Measurements from ENCODE around the gene GRIK4. TPM values are rescaled to one million over a fixed set of nuclear protein-coding genes. Genes with fewer than 3 reads are reported as not detected.

GRIK4 gene
- total and polyA plus RNA-seq, 12 donors, result 0.33 to 4.8 (median 3.0) TPM

- no peaks in the 10 kb centered on the region for H3K27me3 ChIP-seq
- WGBS, 4 donors, result 75 to 89% (median 81%) methylated on average over 2 of the region's 2 CpGs
- DNase-seq, result no peak
- H3K4me3 ChIP-seq, result no peak overlapping the region
- H3K4me1 ChIP-seq (replicated peaks in 1 of 2), result no peaks in the 10 kb centered on the region
- intact Hi-C loops (cut with DNase I), result no loop called here
- H3K27ac ChIP-seq, result no peak overlapping the region
- H3K9me3 ChIP-seq (replicated peaks in 1 of 3), result no peaks in the 10 kb centered on the region
- TF ChIP-seq POLR2A (IDR thresholded peaks at IDR 0.05), result no peak
- H3K36me3 ChIP-seq (replicated peaks in 1 of 2), result no peaks in the 10 kb centered on the region
These were observed 431.2 kb downstream of the GRIK4 start for GRCh38 chr11:120942701-120943100.

GRCh38 chr11:120945042-120945441 lies 433.5 kb downstream of the GRIK4 start:
- intact Hi-C loops (cut with DNase I), result no loop called here
- Histone ChIP-seq H3K27me3 (no peaks in the 10 kb centered on the region), H3K36me3 (replicated peaks in 1 of 2) (no peaks in the 10 kb centered on the region), H3K27ac (no peak overlapping the region), H3K9me3 (replicated peaks in 1 of 3) (no peaks in the 10 kb centered on the region), H3K4me3 (no peak overlapping the region), H3K4me1 (replicated peaks in 1 of 2) (no peaks in the 10 kb centered on the region)
- TF ChIP-seq POLR2A (IDR thresholded peaks at IDR 0.05) (no peak), CTCF (IDR thresholded peaks at IDR 0.05) (no peak)
- WGBS, 4 donors, result 83 to 89% (median 85%) methylated on average over 5 of the region's 5 CpGs
- DNase-seq, result no peak

- WGBS, 4 donors, result 73 to 86% (median 79%) methylated on average over 6 of the region's 6 CpGs
- Histone ChIP-seq H3K36me3 (replicated peaks in 1 of 2) (no peaks in the 10 kb centered on the region), H3K4me3 (no peak overlapping the region), H3K9me3 (replicated peaks in 1 of 3) (no peaks in the 10 kb centered on the region), H3K4me1 (replicated peaks in 1 of 2) (peaks cover 0 to 4% of the 10 kb centered on the region in 2 donors), H3K27me3 (no peaks in the 10 kb centered on the region), H3K27ac (no peak overlapping the region)
- intact Hi-C loops (cut with DNase I), result loop anchor here (2.0 to 10.0 kb wide), 5 partner anchors 164 to 439 kb away; partner anchors contain the start of gene GRIK4 (in 1 of the 2)
- no peak for TF ChIP-seq CTCF (IDR thresholded peaks at IDR 0.05)
- no peak for TF ChIP-seq POLR2A (IDR thresholded peaks at IDR 0.05)
- DNase-seq, result no peak
These were observed 439.3 kb downstream of the GRIK4 start for GRCh38 chr11:120950880-120951279.

DNA sequence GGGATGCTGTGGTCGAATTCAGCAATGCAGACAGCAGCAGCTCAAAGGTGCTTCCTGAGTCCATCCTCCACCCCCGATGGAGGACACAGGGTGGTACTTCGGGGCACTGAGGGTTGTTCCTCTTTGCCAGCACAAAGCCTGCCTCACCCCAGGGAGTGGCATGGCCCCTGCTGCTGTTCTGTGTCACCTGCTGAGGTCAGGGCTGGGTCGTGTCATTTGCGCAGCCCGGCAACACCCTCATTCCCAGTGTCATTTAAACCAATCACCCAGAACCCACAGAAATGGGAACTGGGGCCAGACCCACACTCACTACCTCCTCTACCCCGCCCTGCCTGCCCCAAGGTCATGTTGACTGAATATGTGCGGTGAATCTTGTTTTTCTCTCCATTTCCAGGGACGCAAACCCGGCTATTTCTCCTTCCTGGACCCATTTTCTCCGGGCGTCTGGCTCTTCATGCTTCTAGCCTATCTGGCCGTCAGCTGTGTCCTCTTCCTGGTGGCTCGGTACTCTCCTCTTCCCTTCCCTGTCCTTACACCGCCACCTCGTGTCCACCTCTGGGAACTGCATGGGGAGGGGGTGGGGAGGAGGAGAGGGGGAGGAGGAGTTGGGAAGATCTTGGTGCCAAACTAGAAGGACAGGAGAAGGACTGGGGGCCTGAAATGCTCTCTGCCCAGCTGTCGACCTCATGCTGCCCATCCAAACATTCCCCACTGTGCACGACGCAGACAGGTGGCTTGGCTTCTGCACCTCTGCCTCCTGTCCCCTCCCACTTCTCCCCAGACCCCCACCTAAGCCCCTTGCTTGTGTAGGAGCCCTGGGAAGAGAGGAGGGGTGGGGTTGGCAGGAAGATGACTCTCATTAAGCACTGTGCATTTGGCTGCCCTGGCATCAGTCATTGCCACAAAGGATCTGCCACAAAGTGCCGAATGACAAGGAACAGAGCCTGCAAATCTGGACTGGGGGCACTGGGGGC lies 441.2 kb downstream of the GRIK4 start:
- intact Hi-C loops (cut with DNase I), result loop anchor here (5.0 to 10.0 kb wide), 4 partner anchors 162 to 440 kb away; partner anchors contain the start of gene GRIK4 (in 1 of the 2)
- peaks cover 0 to 4% of the 10 kb centered on the region in 2 donors for H3K4me1 ChIP-seq (replicated peaks in 1 of 2)
- 15 to 20% (median 17%) methylated on average over 15 to 20 of the region's 20 CpGs for WGBS, 4 donors
- H3K27me3 ChIP-seq, result no peaks in the 10 kb centered on the region
- H3K4me3 ChIP-seq, result peak overlapping the region in 1 of 4 donors; percentile 16
- no peak for TF ChIP-seq POLR2A (IDR thresholded peaks at IDR 0.05)
- TF ChIP-seq CTCF (IDR thresholded peaks at IDR 0.05), result peak; percentile 59 to 84 (median 77)
- peak; percentile 81 to 90 (median 82) for DNase-seq
- no peak overlapping the region for H3K27ac ChIP-seq
- H3K9me3 ChIP-seq (replicated peaks in 1 of 3), result no peaks in the 10 kb centered on the region
- H3K36me3 ChIP-seq (replicated peaks in 1 of 2), result no peaks in the 10 kb centered on the region
